ENCODE data around the gene CPOX.

Gene CPOX

GRCh38 chr3:98584547-98584946 lies 8.9 kb downstream of the CPOX start:
- CTCF ChIA-PET = no interaction called here
- DNase-seq = no peak
- Mint-ChIP-seq H3K4me1 (peaks cover 62% of the 10 kb centered on the region), H3K27ac (no peak overlapping the region), H3K36me3 (peaks cover 78% of the 10 kb centered on the region), H3K4me3 (no peak overlapping the region), H3K27me3 (no peaks in the 10 kb centered on the region), H3K9me3 (no peaks in the 10 kb centered on the region)

DNA sequence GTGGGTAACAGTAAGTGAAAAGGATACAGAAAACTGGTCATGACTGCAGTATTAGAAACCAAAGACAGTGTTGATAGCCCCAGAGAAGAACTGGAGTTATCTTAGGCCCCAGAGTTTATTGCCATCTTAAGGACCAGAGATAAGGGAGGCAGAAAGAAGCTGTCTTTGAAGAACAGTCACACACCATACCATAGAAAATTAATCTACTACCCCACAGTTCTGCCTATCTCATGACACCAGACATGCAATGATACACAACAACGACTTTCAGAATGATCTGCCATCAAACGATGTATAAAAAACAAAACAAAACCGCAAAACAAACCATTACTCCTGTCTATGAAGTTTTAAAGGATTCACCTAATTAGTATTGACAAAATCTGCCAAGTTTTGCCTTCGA lies 9.6 kb downstream of the CPOX start:
- Mint-ChIP-seq H3K9me3 (no peaks in the 10 kb centered on the region), H3K4me3 (no peak overlapping the region), H3K27ac (no peak overlapping the region), H3K27me3 (no peaks in the 10 kb centered on the region), H3K4me1 (peaks cover 55% of the 10 kb centered on the region), H3K36me3 (peaks cover 76% of the 10 kb centered on the region)
- CTCF ChIA-PET = no interaction called here
- DNase-seq = no peak

- H3K27me3 Mint-ChIP-seq = no peaks in the 10 kb centered on the region
- H3K27ac Mint-ChIP-seq = no peak overlapping the region
- H3K4me3 Mint-ChIP-seq = no peak overlapping the region
- CTCF ChIA-PET = no interaction called here
- no peaks in the 10 kb centered on the region for H3K9me3 Mint-ChIP-seq
- H3K36me3 Mint-ChIP-seq = peaks cover 77% of the 10 kb centered on the region
- no peak for DNase-seq
- H3K4me1 Mint-ChIP-seq = peaks cover 53% of the 10 kb centered on the region
These were observed 11.4 kb downstream of the CPOX start for GRCh38 chr3:98582042-98582441.

DNA sequence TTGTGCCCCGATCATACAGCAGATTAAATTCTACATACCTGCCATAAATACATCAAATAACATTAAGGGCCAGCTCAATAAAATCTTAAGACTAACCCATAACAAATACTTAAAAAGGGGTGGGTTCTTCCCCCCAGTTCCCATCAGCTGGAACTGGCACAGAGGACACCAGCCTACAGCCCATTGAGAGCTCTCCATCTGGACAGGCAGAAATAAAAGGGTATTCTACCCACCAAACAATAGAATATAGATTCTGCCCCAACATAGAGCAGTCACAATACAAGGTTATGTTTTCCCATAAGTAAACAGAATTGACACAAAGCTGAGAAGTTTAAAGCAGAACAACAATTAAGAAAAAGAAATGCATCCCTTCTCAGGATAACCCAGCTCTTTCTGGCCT lies 11.9 kb downstream of the CPOX start:
- H3K4me3 Mint-ChIP-seq = no peak overlapping the region
- no peaks in the 10 kb centered on the region for H3K27me3 Mint-ChIP-seq
- H3K36me3 Mint-ChIP-seq = peaks cover 80% of the 10 kb centered on the region
- no peaks in the 10 kb centered on the region for H3K9me3 Mint-ChIP-seq
- no peak overlapping the region for H3K27ac Mint-ChIP-seq
- peaks cover 58% of the 10 kb centered on the region for H3K4me1 Mint-ChIP-seq
- no peak for DNase-seq
- CTCF ChIA-PET = interaction anchor here (0.6 to 1.1 kb wide), 3 partner anchors 21 to 252 kb away, joined by 3 read pairs; no protein-coding TSS in a partner anchor

DNA sequence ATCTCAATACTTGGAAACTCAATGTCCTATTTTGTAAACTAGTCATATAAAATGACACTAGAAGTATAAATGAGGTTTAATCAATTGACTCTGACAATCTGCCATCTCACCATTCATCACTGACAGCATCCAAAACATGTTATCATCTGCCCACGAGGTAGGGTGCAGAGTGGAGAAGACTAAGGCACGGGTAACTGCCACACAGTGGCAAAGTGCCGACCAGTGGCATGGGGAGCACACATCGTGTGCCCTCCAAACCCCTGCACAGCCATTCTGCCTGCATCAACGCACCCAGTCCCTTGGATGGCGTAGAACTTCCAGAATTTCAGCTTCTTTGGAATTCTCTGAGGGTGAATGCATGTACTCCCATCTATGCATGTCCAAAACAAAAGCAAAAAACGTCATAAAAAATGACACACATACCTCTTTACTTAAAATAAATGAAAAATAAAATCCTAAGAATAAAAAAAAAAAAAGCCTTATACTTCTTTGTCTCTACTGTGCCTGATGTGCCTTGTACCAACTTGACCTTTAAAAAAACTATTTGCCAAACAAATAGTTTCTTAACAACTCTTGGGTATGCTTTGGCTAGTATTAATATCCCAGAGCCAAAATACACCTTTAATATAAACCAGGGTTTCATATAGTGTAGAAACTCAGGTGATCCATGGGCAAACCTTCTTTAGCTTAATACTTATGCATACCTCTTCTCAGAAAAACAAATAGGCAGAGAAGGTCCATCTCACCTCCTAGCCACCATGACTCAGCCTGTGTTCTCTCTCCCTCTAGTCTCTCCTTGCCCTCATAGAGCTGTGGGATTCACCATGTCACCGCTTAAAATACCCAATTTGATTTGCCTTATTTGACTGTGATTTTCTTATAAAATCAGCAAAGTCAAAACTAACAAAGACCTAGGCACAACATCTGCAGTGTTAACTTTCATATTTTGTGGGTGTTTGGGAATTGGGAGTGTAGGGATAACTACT lies 12.7 kb downstream of the CPOX start:
- CTCF ChIA-PET = interaction anchor here (0.6 to 1.1 kb wide), 3 partner anchors 21 to 251 kb away, joined by 3 read pairs; no protein-coding TSS in a partner anchor
- H3K9me3 Mint-ChIP-seq = peaks cover 4% of the 10 kb centered on the region
- H3K36me3 Mint-ChIP-seq = peaks cover 78% of the 10 kb centered on the region
- H3K27ac Mint-ChIP-seq = no peak overlapping the region
- peaks cover 54% of the 10 kb centered on the region for H3K4me1 Mint-ChIP-seq
- no peaks in the 10 kb centered on the region for H3K27me3 Mint-ChIP-seq
- no peak for DNase-seq
- H3K4me3 Mint-ChIP-seq = no peak overlapping the region

DNA sequence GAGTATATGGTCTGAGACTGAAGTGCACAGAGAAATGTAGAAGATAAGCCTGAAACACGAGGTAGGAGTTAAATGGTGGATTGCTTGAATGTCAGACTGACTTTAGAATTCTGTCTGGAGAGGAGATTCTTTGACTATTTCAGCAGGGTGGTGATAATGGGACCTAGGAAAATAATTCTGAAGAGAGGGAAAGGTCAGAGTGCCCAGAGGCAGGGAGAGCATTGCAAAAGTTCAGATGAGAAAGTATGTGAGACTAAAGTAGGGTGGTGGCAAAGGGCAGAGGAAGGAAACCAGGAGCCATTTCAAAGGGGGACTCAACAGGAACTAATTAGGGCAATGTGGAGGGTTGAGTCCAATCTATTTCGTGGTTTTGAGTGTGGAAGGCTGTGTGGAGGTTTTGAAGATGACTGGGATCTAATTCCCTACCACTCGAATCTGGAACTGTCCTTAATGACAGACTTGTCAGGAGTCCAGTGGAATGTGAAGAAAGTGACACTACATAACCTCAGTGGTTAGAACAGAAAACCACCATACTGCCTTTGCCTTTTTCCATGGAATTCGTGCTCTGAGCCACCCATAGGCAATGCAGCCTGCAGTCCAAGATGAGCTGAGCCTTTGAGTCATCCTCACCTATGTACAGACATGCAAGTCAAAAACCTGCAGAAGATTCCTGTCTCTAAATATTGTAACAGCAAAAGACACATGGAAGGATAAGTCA lies 16.1 kb downstream of the CPOX start:
- H3K4me1 Mint-ChIP-seq = peaks cover 50% of the 10 kb centered on the region

GRCh38 chr3:98574132-98574531 lies 19.3 kb downstream of the CPOX start:
- Mint-ChIP-seq H3K36me3 (peaks cover 52% of the 10 kb centered on the region), H3K27ac (peak overlapping the region; percentile 67), H3K9me3 (peaks cover 9% of the 10 kb centered on the region), H3K4me3 (no peak overlapping the region), H3K4me1 (peaks cover 61% of the 10 kb centered on the region), H3K27me3 (no peaks in the 10 kb centered on the region)
- DNase-seq = no peak
- CTCF ChIA-PET = interaction anchor here (0.6 to 2.8 kb wide), 19 partner anchors 11 to 536 kb away, joined by 3 to 19 read pairs (median 3); partner anchors contain the start of gene CLDND1

More for the DNA sequence above, 16.1 kb downstream of the CPOX start:
- CTCF ChIA-PET = no interaction called here
- DNase-seq = no peak
- no peak overlapping the region for H3K27ac Mint-ChIP-seq
- peaks cover 63% of the 10 kb centered on the region for H3K36me3 Mint-ChIP-seq
- H3K4me3 Mint-ChIP-seq = no peak overlapping the region
- peaks cover 4% of the 10 kb centered on the region for H3K9me3 Mint-ChIP-seq
- H3K27me3 Mint-ChIP-seq = no peaks in the 10 kb centered on the region

DNA sequence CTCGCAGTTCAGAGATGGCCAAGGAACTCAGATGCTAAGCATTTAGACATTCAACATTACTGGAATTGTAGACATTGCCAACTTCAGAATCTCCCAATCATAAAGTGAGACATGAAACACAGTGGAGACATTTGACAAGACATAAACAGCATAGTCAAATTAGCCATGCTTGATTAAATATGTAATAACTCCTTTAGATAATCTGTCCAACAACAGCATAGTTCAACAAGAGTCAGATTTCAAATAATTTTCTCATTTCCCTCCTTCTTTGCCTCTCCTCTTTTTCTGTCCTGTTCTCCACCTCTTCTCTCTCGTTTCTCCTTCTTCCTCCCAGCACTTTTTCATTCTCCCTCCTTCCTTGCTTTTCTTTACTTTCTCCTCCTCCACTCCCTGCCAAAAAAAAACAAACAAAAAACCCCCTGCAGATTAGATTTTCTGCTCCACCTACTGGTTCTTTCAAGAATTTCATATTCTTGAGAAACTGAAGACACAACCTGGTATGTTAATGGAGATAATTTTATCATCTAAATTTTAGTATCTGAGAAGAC lies 20.2 kb downstream of the CPOX start:
- no peak for DNase-seq
- CTCF ChIA-PET = interaction anchor here (0.7 to 2.8 kb wide), 18 partner anchors 10 to 535 kb away, joined by 3 to 19 read pairs (median 4); partner anchors contain the start of gene CPOX
- peak overlapping the region; percentile 14 for H3K4me3 Mint-ChIP-seq
- peak overlapping the region; percentile 82 for H3K27ac Mint-ChIP-seq
- peaks cover 11% of the 10 kb centered on the region for H3K9me3 Mint-ChIP-seq
- peaks cover 50% of the 10 kb centered on the region for H3K36me3 Mint-ChIP-seq
- no peaks in the 10 kb centered on the region for H3K27me3 Mint-ChIP-seq
- H3K4me1 Mint-ChIP-seq = peaks cover 66% of the 10 kb centered on the region

- peaks cover 83% of the 10 kb centered on the region for H3K4me1 Mint-ChIP-seq
These were observed 25.0 kb downstream of the CPOX start for GRCh38 chr3:98568402-98568801.

DNA sequence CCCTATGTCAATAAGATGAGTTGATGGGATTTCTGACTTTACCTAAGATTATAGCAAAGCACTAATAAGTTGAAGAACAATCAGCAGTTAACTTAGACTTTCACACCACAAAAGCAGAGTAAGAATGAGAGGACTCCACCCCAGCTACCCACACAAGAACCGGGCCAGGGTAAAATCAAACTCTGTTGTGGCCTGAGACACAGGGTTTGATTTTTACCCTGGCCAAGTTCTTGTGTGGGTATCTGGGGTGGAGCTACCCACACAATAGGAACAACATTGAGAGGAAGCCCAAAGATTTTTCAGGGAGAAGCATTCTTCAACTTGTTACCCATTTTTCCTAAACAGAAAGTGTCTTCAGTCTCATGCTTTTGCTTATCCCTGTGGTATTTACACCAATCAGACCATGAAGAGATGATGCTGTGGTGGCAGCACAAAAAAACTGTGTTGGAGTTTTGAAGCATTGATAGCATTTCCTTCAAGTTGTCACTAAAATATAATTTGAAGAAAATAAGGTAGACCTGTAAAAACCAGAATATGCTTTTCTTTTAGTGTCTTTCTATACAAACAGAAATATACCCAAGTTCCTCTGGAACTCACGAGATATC lies 25.6 kb downstream of the CPOX start:
- Mint-ChIP-seq H3K4me1 (peaks cover 83% of the 10 kb centered on the region), H3K27ac (peak overlapping the region; percentile 99), H3K4me3 (peak overlapping the region; percentile 22), H3K36me3 (peaks cover 16% of the 10 kb centered on the region), H3K9me3 (peaks cover 7% of the 10 kb centered on the region), H3K27me3 (no peaks in the 10 kb centered on the region)
- CTCF ChIA-PET = no interaction called here
- DNase-seq = peak; percentile 50

More at GRCh38 chr3:98568402-98568801, 25.0 kb downstream of the CPOX start:
- CTCF ChIA-PET = no interaction called here
- no peaks in the 10 kb centered on the region for H3K27me3 Mint-ChIP-seq
- no peak for DNase-seq
- peak overlapping the region; percentile 99 for H3K27ac Mint-ChIP-seq
- H3K36me3 Mint-ChIP-seq = peaks cover 18% of the 10 kb centered on the region
- no peak overlapping the region for H3K4me3 Mint-ChIP-seq
- peaks cover 7% of the 10 kb centered on the region for H3K9me3 Mint-ChIP-seq

DNA sequence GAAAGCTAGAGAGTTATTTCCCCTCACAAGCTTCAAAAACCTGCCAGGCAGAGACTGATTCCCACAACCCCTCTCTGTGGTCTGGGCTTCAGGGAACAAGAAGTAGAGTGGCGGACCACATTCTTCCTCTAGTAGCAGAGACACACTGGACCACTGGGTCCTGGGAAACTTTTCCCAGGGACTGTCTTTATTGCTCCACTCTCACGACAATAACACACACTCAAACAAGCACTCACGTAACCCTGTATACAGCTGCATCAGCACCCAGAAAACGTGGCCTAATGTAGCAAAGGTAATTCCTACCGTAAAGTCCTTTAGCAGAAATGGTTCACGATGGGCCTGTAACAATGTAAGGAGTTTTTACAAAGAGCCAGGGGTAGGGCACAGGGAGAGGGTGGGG lies 27.6 kb downstream of the CPOX start:
- Mint-ChIP-seq H3K27ac (peak overlapping the region; percentile 99), H3K4me1 (peaks cover 87% of the 10 kb centered on the region), H3K27me3 (no peaks in the 10 kb centered on the region), H3K9me3 (peaks cover 7% of the 10 kb centered on the region), H3K36me3 (peaks cover 17% of the 10 kb centered on the region), H3K4me3 (no peak overlapping the region)
- DNase-seq = no peak
- CTCF ChIA-PET = interaction anchor here (1.6 kb wide), 1 partner anchor 9 kb away, joined by 7 read pairs; no protein-coding TSS in a partner anchor

- Mint-ChIP-seq H3K4me3 (peak overlapping the region; percentile 19), H3K27me3 (no peaks in the 10 kb centered on the region), H3K4me1 (peaks cover 90% of the 10 kb centered on the region), H3K27ac (peak overlapping the region; percentile 99), H3K9me3 (peaks cover 7% of the 10 kb centered on the region), H3K36me3 (peaks cover 19% of the 10 kb centered on the region)
- CTCF ChIA-PET = interaction anchor here (1.6 kb wide), 1 partner anchor 9 kb away, joined by 7 read pairs; no protein-coding TSS in a partner anchor
- no peak for DNase-seq
These were observed 28.2 kb downstream of the CPOX start for GRCh38 chr3:98565237-98565643.

DNA sequence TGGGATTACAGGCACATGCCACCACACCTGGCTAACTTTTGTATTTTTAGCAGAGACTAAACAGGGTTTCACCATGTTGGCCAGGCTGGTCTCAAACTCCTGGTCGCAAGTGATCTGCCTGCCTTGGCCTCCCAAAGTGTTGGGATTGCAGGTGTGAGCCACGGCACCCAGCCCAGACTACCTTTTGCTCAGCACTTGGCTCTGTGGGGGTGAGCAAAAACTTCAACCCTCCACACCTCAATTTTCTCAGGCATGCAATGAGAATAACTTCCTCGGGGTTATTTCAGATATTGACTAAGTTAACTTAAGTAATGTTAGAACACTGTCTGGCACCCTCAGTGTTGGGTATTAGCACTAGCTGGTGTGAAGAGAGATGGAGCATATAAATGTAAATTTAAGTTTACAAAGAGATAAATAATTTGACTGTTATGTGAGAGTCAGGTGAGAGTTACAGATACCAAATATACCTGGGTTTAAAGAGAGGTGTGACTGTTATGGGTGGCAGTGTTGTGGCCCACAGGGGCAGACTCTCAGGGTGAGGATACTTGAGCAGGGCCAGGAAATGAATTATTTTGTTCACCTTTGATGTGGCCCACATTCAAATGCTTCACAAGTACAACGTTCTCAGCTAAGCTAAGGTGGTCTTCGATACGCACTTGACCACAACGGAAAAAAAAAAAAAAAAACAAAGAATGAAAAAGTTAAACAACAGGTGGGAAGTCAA lies 29.0 kb downstream of the CPOX start:
- peaks cover 93% of the 10 kb centered on the region for H3K4me1 Mint-ChIP-seq
- peaks cover 5% of the 10 kb centered on the region for H3K9me3 Mint-ChIP-seq
- H3K27me3 Mint-ChIP-seq = no peaks in the 10 kb centered on the region
- H3K4me3 Mint-ChIP-seq = peak overlapping the region; percentile 67
- CTCF ChIA-PET = interaction anchor here (1.2 to 3.0 kb wide), 4 partner anchors 8 to 27 kb away, joined by 4 to 19 read pairs (median 10); no protein-coding TSS in a partner anchor
- H3K27ac Mint-ChIP-seq = peak overlapping the region; percentile 99
- DNase-seq = peak; percentile 54
- peaks cover 20% of the 10 kb centered on the region for H3K36me3 Mint-ChIP-seq

Measured in activated naive CD4-positive, alpha-beta T cell treated with anti-CD3 and anti-CD28 coated beads, Interleukin-2, amount 10 ng/mL, durations not matched to agents 7 days and 5 days (primary cell).